Measurements from ENCODE around the gene EMX1. TPM values are rescaled to one million over a fixed set of nuclear protein-coding genes. Genes with fewer than 3 reads are reported as not detected.

Gene EMX1
- total and polyA plus RNA-seq, 2 of the 13 experiments (the other 11 are each of a cell fraction or from before 2014, with no cell fraction given) = 0.62 to 4.9 TPM

DNA sequence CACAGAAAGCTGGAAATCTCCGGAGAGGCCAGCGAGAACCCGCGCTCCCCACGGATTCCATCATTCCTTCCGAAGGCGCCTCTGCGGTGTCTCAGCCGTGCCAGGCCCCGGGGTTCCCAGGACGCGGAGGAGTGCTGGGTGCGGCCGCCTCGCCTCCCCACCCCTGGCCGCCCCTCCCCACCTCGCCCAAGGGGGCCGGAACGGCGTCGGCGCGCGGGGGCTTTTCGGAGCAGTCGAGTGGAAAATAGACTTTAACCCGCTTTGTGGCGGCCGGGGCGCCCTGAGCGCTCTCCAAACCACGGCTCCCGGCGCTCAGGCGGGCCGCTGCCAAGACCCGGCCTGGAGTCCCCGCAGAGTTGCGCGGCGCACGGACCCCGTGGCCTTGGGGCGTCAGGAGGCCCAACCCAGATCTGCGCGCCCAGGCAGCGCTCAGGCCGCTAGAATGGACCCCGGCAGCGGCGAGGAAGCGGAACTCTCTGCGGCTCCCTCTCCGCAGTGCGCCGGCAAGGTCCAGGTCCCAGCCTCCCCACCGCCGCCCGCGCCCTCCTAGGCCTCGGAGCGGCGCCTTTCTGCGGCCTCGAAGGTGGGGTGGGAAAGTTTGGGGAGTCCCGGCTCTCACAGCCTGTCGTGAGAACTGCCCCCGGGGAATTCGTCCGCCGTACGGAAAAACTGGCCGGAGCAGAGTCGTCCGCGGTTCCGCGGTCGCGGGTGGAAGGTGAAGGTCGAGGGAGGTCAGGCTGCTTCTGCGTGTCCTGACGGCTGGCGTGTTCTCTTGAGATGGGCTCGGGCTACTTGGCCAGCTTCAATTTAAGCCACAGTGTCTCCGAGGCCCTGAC lies 1.2 kb upstream of the EMX1 start (continued):
- TF ChIP-seq, protein P1, sequence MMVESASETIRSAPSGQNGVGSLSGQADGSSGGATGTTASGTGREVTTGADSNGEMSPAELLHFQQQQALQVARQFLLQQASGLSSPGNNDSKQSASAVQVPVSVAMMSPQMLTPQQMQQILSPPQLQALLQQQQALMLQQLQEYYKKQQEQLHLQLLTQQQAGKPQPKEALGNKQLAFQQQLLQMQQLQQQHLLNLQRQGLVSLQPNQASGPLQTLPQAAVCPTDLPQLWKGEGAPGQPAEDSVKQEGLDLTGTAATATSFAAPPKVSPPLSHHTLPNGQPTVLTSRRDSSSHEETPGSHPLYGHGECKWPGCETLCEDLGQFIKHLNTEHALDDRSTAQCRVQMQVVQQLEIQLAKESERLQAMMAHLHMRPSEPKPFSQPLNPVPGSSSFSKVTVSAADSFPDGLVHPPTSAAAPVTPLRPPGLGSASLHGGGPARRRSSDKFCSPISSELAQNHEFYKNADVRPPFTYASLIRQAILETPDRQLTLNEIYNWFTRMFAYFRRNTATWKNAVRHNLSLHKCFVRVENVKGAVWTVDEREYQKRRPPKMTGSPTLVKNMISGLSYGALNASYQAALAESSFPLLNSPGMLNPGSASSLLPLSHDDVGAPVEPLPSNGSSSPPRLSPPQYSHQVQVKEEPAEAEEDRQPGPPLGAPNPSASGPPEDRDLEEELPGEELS (CRISPR knock-in tag; IDR thresholded peaks at IDR 0.05) = peak; percentile 11; the same call in 1 of the 2 replicates
- TF ChIP-seq RXRB (CRISPR knock-in tag; IDR thresholded peaks at IDR 0.05; ENCODE audit: borderline replicate concordance) = peak; percentile 34; the same call in 1 of the 2 replicates
- TF ChIP-seq SAFB2 (CRISPR knock-in tag; IDR thresholded peaks at IDR 0.05; ENCODE audit: borderline replicate concordance, low read depth) = 0 out of 2 replicates have a peak, but pooled peaks have one; percentile 20
- TF ChIP-seq, protein P2, sequence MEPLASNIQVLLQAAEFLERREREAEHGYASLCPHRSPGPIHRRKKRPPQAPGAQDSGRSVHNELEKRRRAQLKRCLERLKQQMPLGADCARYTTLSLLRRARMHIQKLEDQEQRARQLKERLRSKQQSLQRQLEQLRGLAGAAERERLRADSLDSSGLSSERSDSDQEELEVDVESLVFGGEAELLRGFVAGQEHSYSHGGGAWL (CRISPR knock-in tag; IDR thresholded peaks at IDR 0.05) = no peak; the same call in 1 of the 2 replicates
- no peak for TF ChIP-seq GATA4 (IDR thresholded peaks at IDR 0.05; ENCODE audit: borderline replicate concordance, low read depth)
- TF ChIP-seq ZNF446 (CRISPR knock-in tag; IDR thresholded peaks at IDR 0.05) = peak; percentile 57; the same call in 1 of the 2 replicates
- TF ChIP-seq, protein P3, sequence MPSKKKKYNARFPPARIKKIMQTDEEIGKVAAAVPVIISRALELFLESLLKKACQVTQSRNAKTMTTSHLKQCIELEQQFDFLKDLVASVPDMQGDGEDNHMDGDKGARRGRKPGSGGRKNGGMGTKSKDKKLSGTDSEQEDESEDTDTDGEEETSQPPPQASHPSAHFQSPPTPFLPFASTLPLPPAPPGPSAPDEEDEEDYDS (CRISPR knock-in tag; IDR thresholded peaks at IDR 0.05) = no peak
- TF ChIP-seq BRCA1 (CRISPR knock-in tag; IDR thresholded peaks at IDR 0.05) = no peak
- TF ChIP-seq MAFK (conservative IDR thresholded peaks at IDR 0.05 in 1 of 2, IDR thresholded peaks at IDR 0.05 in 1 of 2; ENCODE audit: low read length in 2 of 2) = no peak
- TF ChIP-seq, protein P4, sequence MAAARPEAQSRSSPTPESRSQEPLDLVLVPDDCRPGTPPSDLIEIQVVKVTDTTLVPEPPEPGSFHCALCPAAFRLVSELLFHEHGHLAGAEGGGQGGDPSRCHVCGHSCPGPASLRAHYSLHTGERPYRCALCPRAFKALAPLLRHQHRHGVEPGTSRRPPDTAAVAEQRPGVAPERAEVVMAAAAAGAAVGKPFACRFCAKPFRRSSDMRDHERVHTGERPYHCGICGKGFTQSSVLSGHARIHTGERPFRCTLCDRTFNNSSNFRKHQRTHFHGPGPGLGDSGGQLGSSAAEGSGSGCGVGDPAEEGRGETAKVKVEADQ (CRISPR knock-in tag; IDR thresholded peaks at IDR 0.05; ENCODE audit: borderline replicate concordance) = 0 out of 2 replicates have a peak, but pooled peaks have one; percentile 4
- TF ChIP-seq, protein P5, sequence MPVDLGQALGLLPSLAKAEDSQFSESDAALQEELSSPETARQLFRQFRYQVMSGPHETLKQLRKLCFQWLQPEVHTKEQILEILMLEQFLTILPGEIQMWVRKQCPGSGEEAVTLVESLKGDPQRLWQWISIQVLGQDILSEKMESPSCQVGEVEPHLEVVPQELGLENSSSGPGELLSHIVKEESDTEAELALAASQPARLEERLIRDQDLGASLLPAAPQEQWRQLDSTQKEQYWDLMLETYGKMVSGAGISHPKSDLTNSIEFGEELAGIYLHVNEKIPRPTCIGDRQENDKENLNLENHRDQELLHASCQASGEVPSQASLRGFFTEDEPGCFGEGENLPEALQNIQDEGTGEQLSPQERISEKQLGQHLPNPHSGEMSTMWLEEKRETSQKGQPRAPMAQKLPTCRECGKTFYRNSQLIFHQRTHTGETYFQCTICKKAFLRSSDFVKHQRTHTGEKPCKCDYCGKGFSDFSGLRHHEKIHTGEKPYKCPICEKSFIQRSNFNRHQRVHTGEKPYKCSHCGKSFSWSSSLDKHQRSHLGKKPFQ (CRISPR knock-in tag; IDR thresholded peaks at IDR 0.05; ENCODE audit: insufficient replicate concordance) = no peak
- no peak for TF ChIP-seq NFE2L2 (IDR thresholded peaks at IDR 0.05; ENCODE audit: low read length)
- 0 out of 2 replicates have a peak, but pooled peaks have one; percentile 30 for TF ChIP-seq ZNF430 (CRISPR knock-in tag; IDR thresholded peaks at IDR 0.05)
- no peak for TF ChIP-seq ZNF780A (CRISPR knock-in tag; IDR thresholded peaks at IDR 0.05)
- TF ChIP-seq ZNF274 (CRISPR knock-in tag; IDR thresholded peaks at IDR 0.05) = no peak; the same call in 1 of the 2 replicates
- TF ChIP-seq SRF (IDR thresholded peaks at IDR 0.05; ENCODE audit: low read depth, low read length) = no peak
- TF ChIP-seq, protein P6, sequence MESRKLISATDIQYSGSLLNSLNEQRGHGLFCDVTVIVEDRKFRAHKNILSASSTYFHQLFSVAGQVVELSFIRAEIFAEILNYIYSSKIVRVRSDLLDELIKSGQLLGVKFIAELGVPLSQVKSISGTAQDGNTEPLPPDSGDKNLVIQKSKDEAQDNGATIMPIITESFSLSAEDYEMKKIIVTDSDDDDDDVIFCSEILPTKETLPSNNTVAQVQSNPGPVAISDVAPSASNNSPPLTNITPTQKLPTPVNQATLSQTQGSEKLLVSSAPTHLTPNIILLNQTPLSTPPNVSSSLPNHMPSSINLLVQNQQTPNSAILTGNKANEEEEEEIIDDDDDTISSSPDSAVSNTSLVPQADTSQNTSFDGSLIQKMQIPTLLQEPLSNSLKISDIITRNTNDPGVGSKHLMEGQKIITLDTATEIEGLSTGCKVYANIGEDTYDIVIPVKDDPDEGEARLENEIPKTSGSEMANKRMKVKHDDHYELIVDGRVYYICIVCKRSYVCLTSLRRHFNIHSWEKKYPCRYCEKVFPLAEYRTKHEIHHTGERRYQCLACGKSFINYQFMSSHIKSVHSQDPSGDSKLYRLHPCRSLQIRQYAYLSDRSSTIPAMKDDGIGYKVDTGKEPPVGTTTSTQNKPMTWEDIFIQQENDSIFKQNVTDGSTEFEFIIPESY (CRISPR knock-in tag; IDR thresholded peaks at IDR 0.05) = no peak
- TF ChIP-seq ZNF724P (CRISPR knock-in tag; IDR thresholded peaks at IDR 0.05; ENCODE audit: borderline replicate concordance) = no peak; the same call in 1 of the 2 replicates
- peak; percentile 73 for TF ChIP-seq YY1 (IDR thresholded peaks at IDR 0.05; ENCODE audit: insufficient read depth, insufficient replicate concordance, low read depth, low read length)
- peak; percentile 84 for TF ChIP-seq ZNF788 (CRISPR knock-in tag; IDR thresholded peaks at IDR 0.05; ENCODE audit: borderline replicate concordance)
- peak; percentile 31 for TF ChIP-seq ZNF564 (CRISPR knock-in tag; IDR thresholded peaks at IDR 0.05)

Measured in HepG2 (cell line).